Mesothelial cell of epicardium (in vitro differentiated cells): ENCODE results near the gene ME2. TPM values are rescaled to one million over a fixed set of nuclear protein-coding genes. Genes with fewer than 3 reads are reported as not detected.
"Not testable (repeated sequence)": the region's sequence is repeated elsewhere in the genome, so short reads cannot be mapped to it uniquely, and the experiment has no call there.

Experiments used
- DNase-seq, 2 experiments: peaks; one replicate each; pipeline ENCODE4 v3.0.0; 2021; ENCODE audit warnings: low spot score in 2 of 2; ENCODE audit not compliant: unreplicated experiment in 2 of 2
- H3K27ac Mint-ChIP-seq: 2 replicates; pipeline ENCODE4 v1.8.0; 2021; ENCODE audit warnings: mixed read lengths
- H3K27me3 Mint-ChIP-seq: 2 replicates; pipeline ENCODE4 v1.8.0; 2021; ENCODE audit warnings: low read depth, mixed read lengths
- H3K36me3 Mint-ChIP-seq: 2 replicates; pipeline ENCODE4 v1.8.0; 2021; ENCODE audit warnings: mixed read lengths
- H3K4me1 Mint-ChIP-seq: 2 replicates; pipeline ENCODE4 v1.8.0; 2021; ENCODE audit warnings: mixed read lengths
- H3K4me3 Mint-ChIP-seq: 2 replicates; pipeline ENCODE4 v1.8.0; 2021; ENCODE audit warnings: mild to moderate bottlenecking, moderate library complexity, mixed read lengths
- H3K9me3 Mint-ChIP-seq: 2 replicates; pipeline ENCODE4 v1.8.0; 2021; ENCODE audit warnings: mixed read lengths
- CTCF ChIP-seq: fragments of 200-600 bp; sonication (generic); IDR thresholded peaks from one replicate; pipeline ENCODE4 v1.5.0; 2021; ENCODE audit warnings: antibody characterized with exemption; ENCODE audit not compliant: unreplicated experiment
- total RNA-seq: library from RNA; stranded (reverse); gene quantifications from 3 replicates; pipeline ENCODE4 v1.2.1, GENCODE V29; 2021

The ME2 gene
- total RNA-seq, 1 donor from 2014 or later = 37.3 TPM

DNA sequence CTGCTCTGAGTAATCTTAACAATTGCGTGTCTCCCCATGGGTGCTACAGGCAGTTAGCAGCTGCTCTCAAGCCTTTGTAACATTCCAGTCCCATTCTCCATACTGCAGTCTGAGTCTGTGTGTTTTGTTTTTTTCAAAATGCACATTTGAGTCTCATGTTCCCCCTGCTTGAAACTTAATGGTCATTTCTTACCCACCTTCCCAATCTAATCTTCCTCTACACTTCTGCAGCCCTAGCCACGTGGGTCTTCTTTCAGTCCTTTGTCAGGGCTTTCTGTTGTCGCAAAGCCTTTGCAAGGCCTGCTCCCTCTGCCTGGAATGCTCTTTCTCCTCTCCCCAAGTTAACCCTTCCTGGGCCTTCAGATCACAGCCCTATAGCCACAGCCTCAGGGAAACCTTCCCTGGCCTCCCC lies 113.4 kb downstream of the ME2 start:
- Mint-ChIP-seq H3K27ac (no peak overlapping the region), H3K4me1 (peaks cover 8% of the 10 kb centered on the region), H3K36me3 (peaks cover 2% of the 10 kb centered on the region), H3K9me3 (peaks cover 8% of the 10 kb centered on the region), H3K4me3 (no peak overlapping the region), H3K27me3 (no peaks in the 10 kb centered on the region)
- TF ChIP-seq CTCF = no peak
- no peak for DNase-seq

DNA sequence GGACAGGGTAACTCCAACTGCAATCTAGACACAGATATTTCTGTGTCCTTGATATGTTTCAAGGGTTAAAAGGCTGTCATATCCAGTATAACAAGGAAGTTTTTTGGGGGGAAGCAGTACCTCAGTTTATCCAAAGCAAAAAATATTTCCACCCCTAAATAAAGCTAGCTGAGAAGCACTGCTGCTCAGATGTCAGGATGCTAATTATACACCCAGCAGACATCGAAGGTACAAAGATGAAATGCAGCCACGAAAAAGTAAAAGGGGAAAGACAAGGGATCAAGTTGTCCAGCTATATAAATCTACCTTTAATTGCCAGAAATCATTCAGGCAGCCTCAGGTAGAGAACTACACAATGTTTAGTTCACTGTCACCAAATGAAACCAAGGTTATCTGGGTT lies 115.1 kb downstream of the ME2 start:
- Mint-ChIP-seq H3K27ac (no peak overlapping the region), H3K4me3 (no peak overlapping the region), H3K9me3 (peaks cover 15% of the 10 kb centered on the region), H3K36me3 (peaks cover 2% of the 10 kb centered on the region), H3K27me3 (no peaks in the 10 kb centered on the region), H3K4me1 (peaks cover 8% of the 10 kb centered on the region)
- TF ChIP-seq CTCF = no peak
- no peak for DNase-seq

DNA sequence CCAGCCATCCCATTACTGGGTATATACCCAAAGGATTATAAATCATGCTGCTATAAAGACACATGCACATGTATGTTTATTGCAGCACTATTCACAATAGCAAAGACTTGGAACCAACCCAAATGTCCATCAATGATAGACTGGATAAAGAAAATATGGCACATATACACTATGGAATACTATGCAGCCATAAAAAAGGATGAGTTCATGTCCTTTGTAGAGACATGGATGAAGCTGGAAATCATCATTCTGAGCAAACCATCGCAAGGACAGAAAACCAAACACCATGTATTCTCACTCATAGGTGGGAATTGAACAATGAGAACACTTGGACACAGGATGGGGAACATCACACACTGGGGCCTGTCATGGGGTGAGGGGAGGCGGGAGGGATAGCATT lies 124.3 kb downstream of the ME2 start:
- not testable (repeated sequence) for H3K27ac Mint-ChIP-seq, H3K27me3 Mint-ChIP-seq, H3K4me3 Mint-ChIP-seq, DNase-seq, H3K36me3 Mint-ChIP-seq
- H3K9me3 Mint-ChIP-seq = peaks cover 16% of the 10 kb centered on the region
- H3K4me1 Mint-ChIP-seq = peaks cover 15% of the 10 kb centered on the region

Other genes with a start within 250 kb of the ME2 start
- 0.18 to 0.40 TPM (median 0.29 TPM) in 3 replicates for gene MRO, start 59.1 kb upstream of the ME2 start, total RNA-seq
- gene ELAC1, start 88.9 kb downstream of the ME2 start, total RNA-seq = 8.2 to 9.5 TPM (median 8.2 TPM) in 3 replicates
- gene SMAD4, start 151.1 kb downstream of the ME2 start, total RNA-seq = 147 to 152 TPM (median 148 TPM) in 3 replicates